Measurements from ENCODE around the gene KIAA1755. TPM values are rescaled to one million over a fixed set of nuclear protein-coding genes. Genes with fewer than 3 reads are reported as not detected.
A peak's percentile ranks its signal among the peaks of the same experiment; 100 is the strongest.

The KIAA1755 gene, protein sequence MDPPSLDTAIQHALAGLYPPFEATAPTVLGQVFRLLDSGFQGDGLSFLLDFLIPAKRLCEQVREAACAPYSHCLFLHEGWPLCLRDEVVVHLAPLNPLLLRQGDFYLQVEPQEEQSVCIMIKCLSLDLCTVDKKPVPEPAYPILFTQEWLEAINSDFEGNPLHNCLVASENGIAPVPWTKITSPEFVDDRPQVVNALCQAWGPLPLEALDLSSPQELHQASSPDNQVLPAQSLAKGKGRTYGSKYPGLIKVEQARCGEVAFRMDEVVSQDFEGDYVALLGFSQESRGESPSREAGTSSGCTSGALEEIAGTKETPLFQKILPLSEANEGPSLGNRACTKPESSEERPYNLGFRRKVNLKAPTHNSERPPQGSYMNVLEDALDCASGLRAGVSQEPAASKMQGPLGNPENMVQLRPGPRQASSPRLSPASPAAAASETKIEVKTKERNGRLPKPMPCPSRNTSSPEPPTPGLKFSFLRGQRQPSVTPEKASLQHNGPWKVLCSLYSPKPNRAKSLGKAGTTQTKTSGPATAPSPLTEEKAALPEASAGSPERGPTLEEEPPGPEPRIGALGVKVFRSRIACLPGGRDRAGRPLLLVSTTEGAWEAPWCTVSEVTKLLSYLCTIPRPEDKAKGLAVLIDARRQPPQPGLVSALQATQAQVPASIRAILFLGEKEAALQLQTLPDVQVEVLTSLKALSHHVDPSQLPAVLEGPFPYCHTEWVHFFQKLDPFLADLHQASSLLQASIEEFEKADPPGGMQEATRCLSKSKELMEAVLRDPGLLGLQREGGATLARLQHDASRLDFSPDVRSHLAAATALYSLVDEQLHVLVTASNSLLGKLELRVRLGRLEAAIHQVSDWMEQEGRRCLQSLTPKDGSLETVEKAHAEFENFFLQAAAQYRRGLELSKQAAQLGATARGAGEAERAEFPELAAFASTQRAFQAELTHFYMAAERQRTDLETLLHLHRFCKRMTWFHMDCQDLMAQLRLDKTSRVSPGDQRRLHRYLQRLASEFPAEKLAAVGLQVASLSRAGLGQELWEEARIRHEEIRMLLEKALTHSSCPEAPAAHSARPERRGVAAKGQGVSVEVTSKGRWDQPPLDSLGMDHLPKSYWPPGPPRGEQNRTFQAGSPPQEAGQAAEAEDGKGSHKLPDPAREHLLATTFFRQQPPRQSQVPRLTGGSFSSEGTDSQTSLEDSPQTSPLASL
- not detected for total RNA-seq
- total RNA-seq: 0 to 0.12 reads per million in 2 donors

GRCh38 chr20:38260378-38261053 is at the start of gene KIAA1755:
KIAA1755 (minus strand) TSS chr20:38260735; CDS start chr20:38260500, 235 bp downstream.
- peak within 1 kb of the TSS; percentile 66 for H3K4me3 Mint-ChIP-seq
- peaks cover 14% of the 10 kb centered on the region for H3K4me1 Mint-ChIP-seq
- no peak for ATAC-seq
- DNase-seq: no peak
- H3K36me3 Mint-ChIP-seq (ENCODE audit: low read depth): peaks cover 18% of the 10 kb centered on the region
- peaks cover 78% of the 10 kb centered on the region for H3K27me3 Mint-ChIP-seq
- no peaks in the 10 kb centered on the region for H3K9me3 ChIP-seq (ENCODE audit: control insufficient read depth, low read length, poor library complexity, severe bottlenecking)
- no peak within 1 kb of the TSS for H3K27ac Mint-ChIP-seq

- H3K9me3 ChIP-seq (ENCODE audit: control insufficient read depth, low read length, poor library complexity, severe bottlenecking): no peaks in the 10 kb centered on the region
- DNase-seq (no peak), ATAC-seq (no peak)
- no peak overlapping the region for H3K4me3 Mint-ChIP-seq
- peaks cover 4% of the 10 kb centered on the region for H3K36me3 Mint-ChIP-seq (ENCODE audit: low read depth)
- no peak overlapping the region for H3K27ac Mint-ChIP-seq
- peaks cover 40% of the 10 kb centered on the region for H3K27me3 Mint-ChIP-seq
- H3K4me1 Mint-ChIP-seq: peaks cover 7% of the 10 kb centered on the region
Measured at GRCh38 chr20:38308447-38308846, 47.9 kb upstream of the KIAA1755 start.

DNA sequence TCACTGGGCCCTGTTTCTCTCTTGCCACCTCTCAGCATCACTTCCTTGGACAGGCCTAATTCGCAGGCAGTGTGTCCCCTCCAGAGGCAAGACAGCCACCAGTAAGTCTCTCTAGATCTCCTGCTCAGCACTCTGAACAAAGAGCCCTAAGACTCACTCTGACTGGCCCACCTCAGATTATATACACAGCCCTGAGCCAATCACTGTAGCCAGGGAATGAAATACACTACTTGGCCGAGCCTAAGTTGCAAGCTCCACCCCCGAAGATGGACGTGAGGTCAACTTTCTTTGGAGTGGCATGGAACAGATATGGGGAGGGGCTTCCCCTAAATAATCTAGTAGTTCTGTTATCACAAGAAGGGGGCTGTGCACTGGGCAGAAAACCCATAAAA is 47.5 kb upstream of the KIAA1755 start:
- Mint-ChIP-seq H3K27ac (no peak overlapping the region), H3K4me3 (no peak overlapping the region), H3K36me3 (ENCODE audit: low read depth) (peaks cover 4% of the 10 kb centered on the region), H3K27me3 (peaks cover 44% of the 10 kb centered on the region), H3K4me1 (peaks cover 11% of the 10 kb centered on the region)
- H3K9me3 ChIP-seq (ENCODE audit: control insufficient read depth, low read length, poor library complexity, severe bottlenecking): no peaks in the 10 kb centered on the region
- DNase-seq (no peak), ATAC-seq (no peak)

DNA sequence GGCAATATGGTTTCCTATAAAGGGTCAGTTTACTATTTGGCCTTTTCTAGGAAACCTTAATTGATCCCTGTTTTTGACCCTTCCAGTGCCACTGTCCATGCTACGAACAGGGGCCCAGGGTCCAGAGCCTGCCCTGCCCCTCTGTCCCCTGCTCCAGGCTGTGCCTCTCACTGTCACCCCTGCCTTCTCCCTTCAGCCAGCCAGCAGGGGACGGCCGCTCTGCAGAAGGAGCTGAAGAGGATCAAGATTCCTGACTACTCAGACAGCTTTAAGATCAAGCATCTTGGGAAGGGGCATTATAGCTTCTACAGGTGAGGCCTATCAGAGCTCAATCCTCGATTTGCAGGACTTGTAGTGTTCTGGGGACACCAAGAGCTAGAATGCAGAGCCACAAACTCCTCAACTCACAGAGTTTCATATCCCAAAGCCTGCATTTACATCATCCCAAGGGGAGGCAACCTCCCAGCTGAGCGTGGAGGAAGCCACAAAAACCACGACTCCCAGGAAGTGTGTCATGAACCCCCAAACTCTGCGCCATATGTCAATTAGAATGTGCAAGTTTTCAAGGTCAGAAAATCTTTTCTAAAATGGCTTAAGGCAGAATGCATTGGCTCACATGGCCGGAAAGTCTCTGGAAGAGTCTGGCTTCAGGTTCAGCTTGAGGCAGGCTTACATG is 47.0 kb upstream of the KIAA1755 start:
- peaks cover 4% of the 10 kb centered on the region for H3K36me3 Mint-ChIP-seq (ENCODE audit: low read depth)
- no peak overlapping the region for H3K27ac Mint-ChIP-seq
- H3K4me1 Mint-ChIP-seq: peaks cover 11% of the 10 kb centered on the region
- no peak for DNase-seq
- ATAC-seq: no peak
- H3K9me3 ChIP-seq (ENCODE audit: control insufficient read depth, low read length, poor library complexity, severe bottlenecking): no peaks in the 10 kb centered on the region
- no peak overlapping the region for H3K4me3 Mint-ChIP-seq
- H3K27me3 Mint-ChIP-seq: peaks cover 49% of the 10 kb centered on the region

GRCh38 chr20:38306379-38306778 is 45.8 kb upstream of the KIAA1755 start:
- Mint-ChIP-seq H3K27ac (no peak overlapping the region), H3K4me1 (peaks cover 11% of the 10 kb centered on the region), H3K4me3 (no peak overlapping the region), H3K36me3 (ENCODE audit: low read depth) (peaks cover 4% of the 10 kb centered on the region), H3K27me3 (peaks cover 61% of the 10 kb centered on the region)
- ATAC-seq (no peak), DNase-seq (no peak)
- no peaks in the 10 kb centered on the region for H3K9me3 ChIP-seq (ENCODE audit: control insufficient read depth, low read length, poor library complexity, severe bottlenecking)

GRCh38 chr20:38305541-38305940 is 45.0 kb upstream of the KIAA1755 start:
- no peak for ATAC-seq
- H3K27me3 Mint-ChIP-seq: peaks cover 69% of the 10 kb centered on the region
- H3K27ac Mint-ChIP-seq: no peak overlapping the region

DNA sequence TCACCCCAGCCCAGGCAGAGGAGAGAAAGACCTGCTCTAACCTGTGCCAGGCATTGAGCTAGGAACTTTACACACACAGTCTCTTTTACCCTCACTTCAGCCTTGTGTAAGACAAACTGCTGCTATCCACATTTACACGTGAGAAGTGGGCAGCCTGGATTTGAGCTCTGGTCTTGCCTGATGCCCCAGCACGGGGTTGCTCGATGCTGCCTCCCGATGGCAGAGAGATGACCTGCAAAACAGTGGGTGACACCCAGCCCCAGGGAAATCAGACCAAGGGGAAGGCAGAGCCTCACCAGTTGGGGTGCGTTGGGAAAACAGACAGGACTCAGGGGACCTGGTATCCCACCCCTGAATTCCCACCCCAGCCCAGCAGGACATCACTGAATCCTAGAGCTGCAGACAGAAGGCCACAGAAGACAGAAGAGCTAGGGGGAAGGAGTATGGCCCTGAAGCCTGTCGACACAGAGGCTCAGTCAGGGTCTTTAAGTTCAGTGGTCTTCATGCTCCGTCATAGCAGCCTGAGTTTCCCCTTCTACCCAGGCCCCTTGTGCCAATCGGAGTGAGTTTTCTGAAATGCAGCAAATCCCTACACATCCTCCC is 44.4 kb upstream of the KIAA1755 start:
- DNase-seq (no peak), ATAC-seq (no peak)
- Mint-ChIP-seq H3K27me3 (peaks cover 73% of the 10 kb centered on the region), H3K27ac (peak overlapping the region; percentile 79), H3K4me3 (no peak overlapping the region), H3K4me1 (peaks cover 11% of the 10 kb centered on the region), H3K36me3 (ENCODE audit: low read depth) (peaks cover 8% of the 10 kb centered on the region)
- no peaks in the 10 kb centered on the region for H3K9me3 ChIP-seq (ENCODE audit: control insufficient read depth, low read length, poor library complexity, severe bottlenecking)

More at GRCh38 chr20:38305541-38305940, 45.0 kb upstream of the KIAA1755 start:
- Mint-ChIP-seq H3K4me3 (no peak overlapping the region), H3K4me1 (peaks cover 11% of the 10 kb centered on the region), H3K36me3 (ENCODE audit: low read depth) (peaks cover 8% of the 10 kb centered on the region)
- DNase-seq: no peak
- H3K9me3 ChIP-seq (ENCODE audit: control insufficient read depth, low read length, poor library complexity, severe bottlenecking): no peaks in the 10 kb centered on the region

DNA sequence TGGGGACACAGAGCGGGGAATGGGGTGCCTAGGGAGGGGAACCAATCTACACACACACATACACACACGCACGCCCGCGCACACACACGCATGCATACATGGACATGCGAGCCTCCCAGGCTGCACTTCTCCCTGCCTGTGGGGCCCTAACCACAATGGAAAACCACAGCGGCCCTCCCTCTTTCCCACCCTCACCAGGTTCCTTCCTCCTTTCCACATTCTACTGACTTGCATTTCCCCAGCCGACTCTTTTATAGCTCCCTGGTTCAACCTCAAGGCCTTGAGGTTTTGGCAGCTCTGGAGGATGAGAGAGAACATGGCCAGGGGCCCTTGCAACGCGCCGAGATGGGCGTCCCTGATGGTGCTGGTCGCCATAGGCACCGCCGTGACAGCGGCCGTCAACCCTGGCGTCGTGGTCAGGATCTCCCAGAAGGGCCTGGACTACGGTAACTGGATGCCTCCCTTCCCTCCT is 43.4 kb upstream of the KIAA1755 start, which contains the start of gene BPI:
TSS of gene BPI (plus strand) at position 249 of the 472 bp plus-strand sequence. CDS start at position 317, 68 bp downstream.
- Mint-ChIP-seq H3K36me3 (ENCODE audit: low read depth) (peaks cover 8% of the 10 kb centered on the region), H3K4me3 (peak within 1 kb of the TSS; percentile 34), H3K27ac (peak within 1 kb of the TSS; percentile 79), H3K27me3 (peaks cover 73% of the 10 kb centered on the region), H3K4me1 (peaks cover 11% of the 10 kb centered on the region)
- H3K9me3 ChIP-seq (ENCODE audit: control insufficient read depth, low read length, poor library complexity, severe bottlenecking): no peaks in the 10 kb centered on the region
- DNase-seq (no peak), ATAC-seq (no peak)

DNA sequence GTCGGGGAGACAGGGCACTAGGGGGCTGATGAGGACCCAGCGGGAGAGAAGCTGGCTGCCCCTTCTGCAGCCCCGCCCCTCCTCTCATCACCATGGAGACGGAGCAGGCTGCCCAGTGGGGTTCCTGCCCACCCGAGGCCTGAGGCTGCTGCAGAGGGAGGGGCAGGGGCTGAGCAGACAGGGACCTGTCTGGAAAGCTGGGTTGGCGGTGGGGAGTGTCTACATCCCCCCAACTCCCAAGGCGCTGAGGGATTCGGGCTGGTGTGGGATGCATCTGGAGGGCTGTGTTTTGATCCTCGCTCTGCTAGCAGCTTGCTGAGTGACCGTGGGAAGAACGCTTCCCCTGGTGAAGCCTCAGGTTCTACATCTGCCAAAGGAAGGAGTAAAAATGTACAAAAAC is 42.3 kb upstream of the KIAA1755 start:
- Mint-ChIP-seq H3K4me1 (peaks cover 11% of the 10 kb centered on the region), H3K36me3 (ENCODE audit: low read depth) (peaks cover 8% of the 10 kb centered on the region), H3K27ac (no peak overlapping the region), H3K4me3 (no peak overlapping the region), H3K27me3 (peaks cover 75% of the 10 kb centered on the region)
- DNase-seq: no peak
- H3K9me3 ChIP-seq (ENCODE audit: control insufficient read depth, low read length, poor library complexity, severe bottlenecking): no peaks in the 10 kb centered on the region
- ATAC-seq: no peak

- H3K4me1 Mint-ChIP-seq: peaks cover 11% of the 10 kb centered on the region
- H3K4me3 Mint-ChIP-seq: no peak overlapping the region
- DNase-seq (no peak), ATAC-seq (no peak)
- no peaks in the 10 kb centered on the region for H3K9me3 ChIP-seq (ENCODE audit: control insufficient read depth, low read length, poor library complexity, severe bottlenecking)
- peaks cover 5% of the 10 kb centered on the region for H3K36me3 Mint-ChIP-seq (ENCODE audit: low read depth)
- no peak overlapping the region for H3K27ac Mint-ChIP-seq
- peaks cover 66% of the 10 kb centered on the region for H3K27me3 Mint-ChIP-seq
Measured at GRCh38 chr20:38301309-38301708, 40.8 kb upstream of the KIAA1755 start.

DNA sequence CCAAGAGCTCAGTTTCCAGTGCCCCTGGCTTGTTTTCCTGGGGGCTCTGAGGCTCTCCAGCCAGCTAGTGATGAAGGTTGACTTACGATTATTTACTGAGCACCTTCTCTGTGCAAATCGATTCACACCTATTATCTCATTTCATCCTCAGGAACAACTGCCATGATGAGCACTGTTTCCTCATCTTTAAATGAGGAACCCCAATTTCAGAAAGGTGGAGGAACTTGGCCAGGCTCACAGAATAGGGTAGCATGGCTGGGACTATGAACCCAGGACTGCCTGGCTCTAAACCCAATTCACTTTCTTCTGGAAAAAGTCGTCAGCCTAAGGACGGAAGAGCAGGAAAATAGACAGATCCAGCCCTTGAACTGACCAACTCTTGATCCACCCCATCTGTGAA is 39.9 kb upstream of the KIAA1755 start:
- peaks cover 66% of the 10 kb centered on the region for H3K27me3 Mint-ChIP-seq
- no peak overlapping the region for H3K27ac Mint-ChIP-seq
- peaks cover 11% of the 10 kb centered on the region for H3K4me1 Mint-ChIP-seq
- H3K4me3 Mint-ChIP-seq: no peak overlapping the region
- no peak for DNase-seq
- no peak for ATAC-seq
- H3K9me3 ChIP-seq (ENCODE audit: control insufficient read depth, low read length, poor library complexity, severe bottlenecking): no peaks in the 10 kb centered on the region
- peaks cover 4% of the 10 kb centered on the region for H3K36me3 Mint-ChIP-seq (ENCODE audit: low read depth)
